IgD-negative memory B cell (primary cell): Measurements from ENCODE around the gene MBTD1. TPM values are rescaled to one million over a fixed set of nuclear protein-coding genes. Genes with fewer than 3 reads are reported as not detected.
"Not testable (repeated sequence)": the region's sequence is repeated elsewhere in the genome, so short reads cannot be mapped to it uniquely, and the experiment has no call there.

ENCODE experiments used
- H3K27ac Mint-ChIP-seq, 3 donors: one replicate each; pipeline ENCODE4 v1.8.0; 2020 to 2022; ENCODE audit warnings: mild to moderate bottlenecking in 3 of 3, mixed read lengths in 3 of 3, moderate library complexity in 1 of 3
- H3K27me3 Mint-ChIP-seq: one replicate; pipeline ENCODE4 v1.8.0; 2021; ENCODE audit warnings: mixed read lengths
- H3K36me3 Mint-ChIP-seq: one replicate; pipeline ENCODE4 v1.8.0; 2020; ENCODE audit warnings: mild to moderate bottlenecking, mixed read lengths
- H3K4me1 Mint-ChIP-seq, 3 donors: one replicate each; pipeline ENCODE4 v1.8.0; 2020 to 2022; ENCODE audit warnings: mixed read lengths in 3 of 3, mild to moderate bottlenecking in 1 of 3
- H3K4me3 Mint-ChIP-seq, 4 donors: one replicate each; pipeline ENCODE4 v1.8.0; 2020 to 2022; ENCODE audit warnings: mild to moderate bottlenecking in 4 of 4, mixed read lengths in 4 of 4, moderate library complexity in 3 of 4
- H3K9me3 Mint-ChIP-seq, 3 donors: one replicate each; pipeline ENCODE4 v1.8.0; 2020 to 2021; ENCODE audit warnings: mixed read lengths in 3 of 3, mild to moderate bottlenecking in 1 of 3
- polyA plus RNA-seq: library from polyadenylated mRNA; unstranded; fragments of 300-500 nt; fragmentation: Illumina TruSeq; gene quantifications from one replicate; pipeline ENCODE4 v1.2.3, GENCODE V29; 2021

Gene MBTD1
- polyA plus RNA-seq, 1 donor from 2014 or later, result 8.5 TPM

- Mint-ChIP-seq H3K27me3 (no peaks in the 10 kb centered on the region), H3K4me1 (no peaks in the 10 kb centered on the region), H3K9me3 (no peaks in the 10 kb centered on the region), H3K36me3 (peaks cover 5% of the 10 kb centered on the region), H3K4me3 (no peak overlapping the region), H3K27ac (no peak overlapping the region)
Observed at GRCh38 chr17:51188271-51188833, 71.5 kb downstream of the MBTD1 start.

GRCh38 chr17:51185763-51186332 lies 74.0 kb downstream of the MBTD1 start:
- H3K9me3 Mint-ChIP-seq, result no peaks in the 10 kb centered on the region
- H3K36me3 Mint-ChIP-seq, result peaks cover 8% of the 10 kb centered on the region
- H3K4me3 Mint-ChIP-seq, result no peak overlapping the region
- no peaks in the 10 kb centered on the region for H3K4me1 Mint-ChIP-seq
- H3K27ac Mint-ChIP-seq, result peak overlapping the region in 2 of 3 donors; percentile 18 to 27
- H3K27me3 Mint-ChIP-seq, result no peaks in the 10 kb centered on the region

- Mint-ChIP-seq H3K27ac (no peak overlapping the region), H3K27me3 (no peaks in the 10 kb centered on the region), H3K36me3 (peaks cover 8% of the 10 kb centered on the region), H3K4me3 (no peak overlapping the region), H3K9me3 (no peaks in the 10 kb centered on the region), H3K4me1 (no peaks in the 10 kb centered on the region)
Observed at GRCh38 chr17:51184124-51184523, 75.7 kb downstream of the MBTD1 start.

GRCh38 chr17:51180486-51180885 lies 79.4 kb downstream of the MBTD1 start:
- Mint-ChIP-seq H3K27ac (no peak overlapping the region), H3K9me3 (no peaks in the 10 kb centered on the region), H3K36me3 (peaks cover 7% of the 10 kb centered on the region), H3K27me3 (no peaks in the 10 kb centered on the region), H3K4me1 (no peaks in the 10 kb centered on the region), H3K4me3 (no peak overlapping the region)

GRCh38 chr17:51172030-51172429 lies 87.8 kb downstream of the MBTD1 start:
- H3K4me3 Mint-ChIP-seq, result peak overlapping the region in 1 of 4 donors; percentile 6
- not testable (repeated sequence) for H3K27me3 Mint-ChIP-seq, H3K4me1 Mint-ChIP-seq, H3K27ac Mint-ChIP-seq, H3K9me3 Mint-ChIP-seq, H3K36me3 Mint-ChIP-seq

GRCh38 chr17:51170736-51171135 lies 89.1 kb downstream of the MBTD1 start:
- H3K9me3 Mint-ChIP-seq, result no peaks in the 10 kb centered on the region
- peaks cover 2% of the 10 kb centered on the region for H3K36me3 Mint-ChIP-seq
- H3K27me3 Mint-ChIP-seq, result no peaks in the 10 kb centered on the region
- peak overlapping the region in 1 of 3 donors; percentile 16 for H3K27ac Mint-ChIP-seq
- H3K4me1 Mint-ChIP-seq, result peaks cover 7 to 12% (median 10%) of the 10 kb centered on the region in 3 donors
- H3K4me3 Mint-ChIP-seq, result no peak overlapping the region

- Mint-ChIP-seq H3K27ac (no peak overlapping the region), H3K27me3 (no peaks in the 10 kb centered on the region), H3K4me3 (peak overlapping the region in 1 of 4 donors; percentile 85), H3K9me3 (no peaks in the 10 kb centered on the region), H3K36me3 (peaks cover 2% of the 10 kb centered on the region), H3K4me1 (peaks cover 9 to 17% (median 14%) of the 10 kb centered on the region in 3 donors)
Observed at GRCh38 chr17:51169340-51169739, 90.5 kb downstream of the MBTD1 start.

- peak overlapping the region; percentile 65 to 86 (median 67) for H3K27ac Mint-ChIP-seq
- H3K27me3 Mint-ChIP-seq, result no peaks in the 10 kb centered on the region
- H3K4me1 Mint-ChIP-seq, result peaks cover 9 to 17% (median 14%) of the 10 kb centered on the region in 3 donors
- peaks cover 2% of the 10 kb centered on the region for H3K36me3 Mint-ChIP-seq
- H3K9me3 Mint-ChIP-seq, result no peaks in the 10 kb centered on the region
- peak overlapping the region; percentile 83 to 90 (median 87) for H3K4me3 Mint-ChIP-seq
Observed at GRCh38 chr17:51166987-51167931, 92.6 kb downstream of the MBTD1 start.

GRCh38 chr17:51166198-51166986 lies 93.5 kb downstream of the MBTD1 start, which contains the start of gene NME2:
NME2 (plus strand) TSS chr17:51166411; CDS start chr17:51166831, 420 bp downstream.
- Mint-ChIP-seq H3K36me3 (peaks cover 5% of the 10 kb centered on the region), H3K9me3 (no peaks in the 10 kb centered on the region), H3K4me1 (peaks cover 11 to 17% (median 14%) of the 10 kb centered on the region in 3 donors), H3K27ac (peak within 1 kb of the TSS; percentile 78 to 99 (median 97)), H3K4me3 (peak within 1 kb of the TSS; percentile 85 to 95 (median 94)), H3K27me3 (no peaks in the 10 kb centered on the region)

- peaks cover 5% of the 10 kb centered on the region for H3K36me3 Mint-ChIP-seq
- peak overlapping the region; percentile 85 to 95 (median 94) for H3K4me3 Mint-ChIP-seq
- H3K27ac Mint-ChIP-seq, result peak overlapping the region; percentile 78 to 99 (median 97)
- no peaks in the 10 kb centered on the region for H3K27me3 Mint-ChIP-seq
- peaks cover 11 to 17% (median 14%) of the 10 kb centered on the region in 3 donors for H3K4me1 Mint-ChIP-seq
- H3K9me3 Mint-ChIP-seq, result no peaks in the 10 kb centered on the region
Observed at GRCh38 chr17:51165680-51166197, 94.1 kb downstream of the MBTD1 start.

- H3K27me3 Mint-ChIP-seq, result no peaks in the 10 kb centered on the region
- peaks cover 11 to 17% (median 16%) of the 10 kb centered on the region in 3 donors for H3K4me1 Mint-ChIP-seq
- peak overlapping the region; percentile 85 to 95 (median 94) for H3K4me3 Mint-ChIP-seq
- no peaks in the 10 kb centered on the region for H3K9me3 Mint-ChIP-seq
- H3K36me3 Mint-ChIP-seq, result peaks cover 5% of the 10 kb centered on the region
- peak overlapping the region; percentile 78 to 99 (median 97) for H3K27ac Mint-ChIP-seq
Observed at GRCh38 chr17:51164911-51165679, 94.8 kb downstream of the MBTD1 start.

GRCh38 chr17:51161541-51161940 lies 98.3 kb downstream of the MBTD1 start:
- H3K36me3 Mint-ChIP-seq, result peaks cover 3% of the 10 kb centered on the region
- no peaks in the 10 kb centered on the region for H3K27me3 Mint-ChIP-seq
- H3K4me3 Mint-ChIP-seq, result peak overlapping the region in 1 of 4 donors; percentile 84
- H3K27ac Mint-ChIP-seq, result no peak overlapping the region
- H3K4me1 Mint-ChIP-seq, result peaks cover 4 to 11% (median 9%) of the 10 kb centered on the region in 3 donors
- no peaks in the 10 kb centered on the region for H3K9me3 Mint-ChIP-seq

GRCh38 chr17:51159604-51160003 lies 100.2 kb downstream of the MBTD1 start:
- H3K4me1 Mint-ChIP-seq, result peaks cover 6% of the 10 kb centered on the region in 3 donors
- H3K9me3 Mint-ChIP-seq, result no peaks in the 10 kb centered on the region
- H3K36me3 Mint-ChIP-seq, result peaks cover 3% of the 10 kb centered on the region
- no peaks in the 10 kb centered on the region for H3K27me3 Mint-ChIP-seq
- peak overlapping the region in 1 of 4 donors; percentile 78 for H3K4me3 Mint-ChIP-seq
- H3K27ac Mint-ChIP-seq, result no peak overlapping the region
